Tongue (tissue), 2 donors: ENCODE measurements around the gene P3H2. TPM values are rescaled to one million over a fixed set of nuclear protein-coding genes. Genes with fewer than 3 reads are reported as not detected.
A peak's percentile ranks its signal among the peaks of the same experiment; 100 is the strongest.
"Not testable (repeated sequence)": the region's sequence is repeated elsewhere in the genome, so short reads cannot be mapped to it uniquely, and the experiment has no call there.

Experiments used
- DNase-seq: peaks from one replicate; pipeline ENCODE4 v3.0.0-alpha.2; 2015
- total RNA-seq: library from RNA; depleted of rRNA; stranded (reverse); fragments of >200 nt; gene quantifications from one replicate; pipeline ENCODE4 v1.2.3, GENCODE V29; 2014

Gene P3H2, protein sequence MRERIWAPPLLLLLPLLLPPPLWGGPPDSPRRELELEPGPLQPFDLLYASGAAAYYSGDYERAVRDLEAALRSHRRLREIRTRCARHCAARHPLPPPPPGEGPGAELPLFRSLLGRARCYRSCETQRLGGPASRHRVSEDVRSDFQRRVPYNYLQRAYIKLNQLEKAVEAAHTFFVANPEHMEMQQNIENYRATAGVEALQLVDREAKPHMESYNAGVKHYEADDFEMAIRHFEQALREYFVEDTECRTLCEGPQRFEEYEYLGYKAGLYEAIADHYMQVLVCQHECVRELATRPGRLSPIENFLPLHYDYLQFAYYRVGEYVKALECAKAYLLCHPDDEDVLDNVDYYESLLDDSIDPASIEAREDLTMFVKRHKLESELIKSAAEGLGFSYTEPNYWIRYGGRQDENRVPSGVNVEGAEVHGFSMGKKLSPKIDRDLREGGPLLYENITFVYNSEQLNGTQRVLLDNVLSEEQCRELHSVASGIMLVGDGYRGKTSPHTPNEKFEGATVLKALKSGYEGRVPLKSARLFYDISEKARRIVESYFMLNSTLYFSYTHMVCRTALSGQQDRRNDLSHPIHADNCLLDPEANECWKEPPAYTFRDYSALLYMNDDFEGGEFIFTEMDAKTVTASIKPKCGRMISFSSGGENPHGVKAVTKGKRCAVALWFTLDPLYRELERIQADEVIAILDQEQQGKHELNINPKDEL
- total RNA-seq: 33.1 TPM

DNA sequence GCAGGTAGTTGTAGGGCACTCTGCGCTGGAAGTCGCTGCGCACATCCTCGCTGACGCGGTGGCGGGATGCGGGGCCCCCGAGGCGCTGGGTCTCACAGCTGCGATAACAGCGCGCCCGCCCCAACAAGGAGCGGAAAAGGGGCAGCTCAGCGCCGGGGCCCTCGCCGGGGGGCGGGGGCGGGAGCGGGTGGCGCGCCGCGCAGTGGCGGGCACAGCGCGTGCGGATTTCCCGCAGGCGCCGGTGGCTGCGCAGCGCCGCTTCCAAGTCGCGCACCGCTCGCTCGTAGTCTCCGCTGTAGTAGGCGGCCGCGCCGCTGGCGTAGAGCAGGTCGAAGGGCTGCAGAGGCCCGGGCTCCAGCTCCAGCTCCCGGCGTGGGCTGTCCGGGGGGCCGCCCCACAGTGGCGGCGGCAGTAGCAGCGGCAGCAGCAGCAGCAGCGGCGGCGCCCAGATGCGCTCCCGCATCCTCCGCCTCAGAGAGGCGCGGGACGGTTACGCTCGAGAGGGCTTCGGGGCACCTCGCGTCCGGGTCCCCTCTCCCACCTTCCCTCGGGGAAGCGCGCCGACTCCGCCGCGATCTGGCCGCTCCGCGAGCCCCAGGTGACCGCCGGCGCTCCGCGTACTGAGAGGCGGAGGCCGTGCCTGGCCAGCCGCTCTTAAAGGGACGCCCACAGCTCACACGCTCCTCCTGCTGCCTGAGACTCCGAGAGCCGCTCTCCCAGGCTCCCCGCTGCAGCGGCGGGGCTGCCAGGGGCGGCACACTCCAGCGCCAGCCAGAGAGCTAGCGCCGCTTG, at the start of gene P3H2:
P3H2 (minus strand) TSS at position 629 of the 792 bp plus-strand sequence; CDS start at position 463, 166 bp downstream.
- DNase-seq: peak; percentile 95

DNA sequence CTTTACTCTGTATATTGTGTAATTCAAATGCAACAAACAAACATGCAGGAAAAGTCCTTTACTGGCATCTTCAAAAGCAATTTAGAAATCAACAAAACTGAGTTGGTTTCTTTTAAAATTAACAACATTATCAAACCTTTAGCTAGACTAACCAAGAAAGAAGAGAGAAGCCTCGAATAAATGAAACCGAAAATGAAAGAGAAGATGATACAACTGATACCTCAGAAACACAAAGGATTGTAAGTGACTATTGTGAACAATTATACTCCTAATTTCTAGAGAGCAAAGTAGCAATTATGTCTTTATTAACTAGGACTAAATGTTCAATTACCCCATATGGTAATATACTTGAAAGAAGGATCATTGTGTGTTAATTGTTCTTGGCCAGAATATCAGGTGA, 49.2 kb upstream of the P3H2 start:
- DNase-seq: no peak

DNA sequence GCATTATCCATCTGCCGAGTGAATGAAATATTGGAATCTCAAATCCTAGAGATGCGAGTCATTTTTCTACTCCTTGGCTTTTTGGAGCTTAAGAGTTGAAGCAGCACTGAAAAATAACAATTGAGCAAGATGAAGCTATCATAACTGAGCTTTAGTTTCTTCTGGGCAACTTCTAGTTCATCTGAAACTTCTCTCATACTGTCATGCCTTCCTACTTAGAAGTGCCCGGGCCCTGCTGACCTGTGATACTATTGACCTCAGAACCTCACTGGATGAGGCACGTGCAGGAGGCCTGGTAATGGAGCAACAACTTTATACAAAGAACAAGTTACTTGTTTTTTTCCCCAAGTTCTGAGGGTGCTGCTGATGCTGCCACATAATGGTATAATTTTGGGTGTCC, 48.5 kb upstream of the P3H2 start:
- DNase-seq: no peak

DNA sequence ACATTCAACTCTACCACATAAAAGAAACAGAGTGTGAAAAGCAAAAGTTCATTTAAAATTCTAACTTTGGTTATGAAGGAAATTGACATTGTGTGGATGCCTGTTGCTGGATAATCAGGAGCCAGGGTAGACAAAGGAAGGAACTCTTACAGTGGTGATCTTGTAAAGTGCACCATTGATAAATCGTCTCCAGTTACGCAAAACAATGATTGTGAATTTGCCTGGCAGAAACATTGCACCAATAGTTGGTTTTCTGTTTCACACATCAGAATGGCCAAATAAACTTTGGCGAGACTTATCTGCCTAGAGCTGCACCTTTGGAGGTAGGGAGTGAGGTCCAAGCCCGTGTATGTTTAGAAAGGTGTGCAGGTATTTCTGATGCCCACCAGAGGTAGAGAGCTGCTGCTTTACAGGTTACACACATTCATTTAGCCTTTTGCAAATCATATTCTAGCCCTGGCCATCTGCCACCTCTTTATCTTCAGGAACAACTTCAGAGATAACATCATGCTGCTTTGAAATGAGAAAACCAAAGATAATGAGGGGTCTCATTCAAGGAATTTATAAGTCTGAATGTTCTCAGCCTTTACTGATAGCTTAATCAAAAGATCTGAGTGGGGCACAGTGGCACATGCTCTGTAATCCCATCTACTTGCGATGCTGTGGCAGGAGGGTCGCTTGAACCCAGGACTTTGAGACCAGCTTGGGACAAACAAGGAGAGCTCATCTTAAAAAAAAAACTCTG, 47.4 kb upstream of the P3H2 start:
- DNase-seq: no peak

DNA sequence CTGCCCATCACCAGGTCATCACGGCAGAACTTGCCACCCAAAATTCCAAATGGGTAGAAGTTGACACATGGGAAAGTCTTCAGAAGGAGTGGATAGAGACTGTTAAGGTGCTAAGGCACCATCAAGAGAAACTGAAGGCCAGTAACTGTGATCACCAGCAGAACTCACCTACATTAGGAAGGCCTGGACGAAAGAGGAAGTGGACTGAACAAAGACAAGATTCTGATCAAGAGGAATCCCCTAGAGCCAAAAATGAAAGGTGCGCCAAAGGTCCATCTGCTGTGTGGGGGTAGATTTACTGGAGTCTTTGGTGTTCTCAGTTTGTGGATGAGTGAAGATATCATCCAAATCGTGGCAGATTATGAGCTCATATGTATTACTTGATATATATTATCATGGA, 46.3 kb upstream of the P3H2 start:
- no peak for DNase-seq

DNA sequence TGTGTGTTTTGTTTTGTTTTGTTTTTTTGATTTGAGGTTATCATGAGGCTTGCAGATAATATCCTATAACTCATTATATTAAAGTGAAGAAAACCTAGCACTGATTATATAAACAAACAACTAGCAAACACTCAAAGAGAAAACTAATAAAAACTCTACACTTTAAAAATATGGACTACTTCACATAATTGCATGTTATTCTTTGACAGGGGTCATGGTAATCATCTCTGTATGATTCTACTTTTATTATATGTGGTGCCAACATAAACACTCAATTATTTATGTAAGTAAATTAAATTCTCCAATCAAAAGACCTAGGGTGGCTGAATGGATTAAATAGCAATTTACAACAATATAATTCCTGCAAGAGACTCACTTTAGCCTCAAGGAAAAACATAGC, 44.6 kb upstream of the P3H2 start:
- no peak for DNase-seq

DNA sequence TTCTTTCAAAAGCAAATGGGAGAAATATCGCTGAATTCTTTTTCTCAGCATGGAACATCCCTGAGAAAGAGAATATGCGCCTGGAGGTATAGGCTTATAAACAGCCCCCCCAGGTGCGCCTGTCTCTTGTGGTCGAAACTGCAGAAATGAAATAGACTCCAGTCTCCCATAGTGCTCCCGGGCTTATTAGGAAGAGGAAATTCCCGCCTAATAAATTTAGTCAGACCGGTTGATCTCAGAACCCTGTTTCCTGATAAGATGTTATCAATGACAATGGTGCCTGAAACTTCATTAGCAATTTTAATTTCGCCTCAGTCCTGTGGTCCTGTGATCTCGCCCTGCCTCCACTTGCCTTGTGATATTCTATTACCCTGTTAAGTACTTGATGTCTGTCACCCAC, 41.3 kb upstream of the P3H2 start:
- DNase-seq: not testable (repeated sequence)

DNA sequence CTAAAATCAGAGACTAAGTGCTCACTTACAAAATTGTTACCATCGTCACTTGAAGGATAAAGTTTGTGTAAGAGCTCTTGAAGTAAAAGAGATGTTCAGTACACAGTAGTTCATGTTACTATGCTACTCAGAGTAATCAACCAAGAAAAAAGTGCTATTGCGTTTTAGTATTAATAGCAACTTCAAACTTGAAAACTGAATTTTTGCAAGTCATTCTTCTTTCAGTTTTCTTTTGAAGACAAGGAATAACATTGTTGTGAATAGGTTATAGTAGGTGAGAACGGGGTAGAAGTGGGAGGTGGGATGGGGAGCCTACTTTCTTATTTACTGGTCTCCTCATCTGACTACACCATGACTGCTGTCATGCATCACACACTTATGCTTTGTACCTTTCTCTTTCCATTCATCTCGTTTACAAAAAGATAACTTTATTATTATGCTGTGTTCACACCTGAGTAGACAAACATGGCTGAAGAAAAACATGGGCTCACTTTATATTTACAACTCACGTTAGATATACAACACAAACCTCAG, 39.3 kb upstream of the P3H2 start:
- no peak for DNase-seq

DNA sequence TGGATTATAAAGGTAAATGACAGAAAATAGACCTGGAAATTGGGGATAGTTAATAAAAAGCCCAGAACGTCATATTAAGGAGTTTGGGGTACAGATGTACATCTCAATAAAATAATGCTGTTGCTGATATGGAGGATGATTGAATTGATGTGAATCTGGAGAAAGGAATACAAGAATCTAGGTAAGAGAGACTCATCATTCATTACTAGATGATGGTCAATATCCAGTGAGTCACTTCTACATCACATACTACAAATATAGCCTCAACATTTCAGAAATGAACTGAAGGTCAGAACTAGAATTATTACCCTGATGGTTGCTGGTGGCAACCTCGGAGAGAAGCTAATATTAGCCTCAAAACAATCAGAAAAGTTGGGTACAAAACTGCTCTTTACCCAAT, 37.6 kb upstream of the P3H2 start:
- DNase-seq: no peak

DNA sequence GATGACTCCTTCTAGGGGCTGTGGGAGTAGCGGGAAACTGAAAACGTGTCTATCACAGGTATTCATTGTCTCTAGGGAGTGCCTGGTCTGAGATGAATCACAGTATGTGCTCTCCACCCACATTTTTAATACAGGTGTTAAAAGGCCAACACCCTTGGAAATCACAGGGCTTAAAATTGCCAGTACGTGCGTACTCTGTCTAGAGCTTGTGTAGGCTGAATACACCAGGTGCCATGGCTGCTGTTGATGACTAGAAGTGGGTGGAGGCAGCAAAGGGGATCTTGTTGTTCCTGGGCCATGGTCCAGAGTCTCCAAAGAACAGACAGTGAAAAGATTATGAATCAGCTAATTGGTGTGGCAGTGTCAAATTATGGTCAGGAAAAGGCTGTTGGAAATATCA, 35.1 kb upstream of the P3H2 start:
- peak; percentile 39 for DNase-seq

DNA sequence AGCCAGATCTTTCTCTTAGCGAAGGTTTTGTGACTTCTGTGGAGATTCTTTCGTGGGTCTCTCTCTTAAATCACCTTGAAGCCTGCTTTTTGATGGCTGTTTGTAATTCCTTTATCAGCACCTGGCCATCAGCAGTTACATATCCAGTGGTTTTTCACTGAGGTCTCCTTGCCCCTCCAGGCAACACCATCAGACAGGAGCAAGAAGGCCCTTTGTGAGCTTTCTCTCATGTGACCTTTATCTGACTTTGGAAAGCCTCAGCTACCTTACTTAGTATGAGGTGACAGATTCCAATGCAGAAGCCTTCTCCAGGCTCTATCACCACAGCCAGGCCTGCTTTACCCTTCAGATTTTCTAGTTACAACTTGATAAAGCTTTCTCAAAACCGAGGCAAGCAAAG, 30.0 kb upstream of the P3H2 start:
- DNase-seq: no peak

DNA sequence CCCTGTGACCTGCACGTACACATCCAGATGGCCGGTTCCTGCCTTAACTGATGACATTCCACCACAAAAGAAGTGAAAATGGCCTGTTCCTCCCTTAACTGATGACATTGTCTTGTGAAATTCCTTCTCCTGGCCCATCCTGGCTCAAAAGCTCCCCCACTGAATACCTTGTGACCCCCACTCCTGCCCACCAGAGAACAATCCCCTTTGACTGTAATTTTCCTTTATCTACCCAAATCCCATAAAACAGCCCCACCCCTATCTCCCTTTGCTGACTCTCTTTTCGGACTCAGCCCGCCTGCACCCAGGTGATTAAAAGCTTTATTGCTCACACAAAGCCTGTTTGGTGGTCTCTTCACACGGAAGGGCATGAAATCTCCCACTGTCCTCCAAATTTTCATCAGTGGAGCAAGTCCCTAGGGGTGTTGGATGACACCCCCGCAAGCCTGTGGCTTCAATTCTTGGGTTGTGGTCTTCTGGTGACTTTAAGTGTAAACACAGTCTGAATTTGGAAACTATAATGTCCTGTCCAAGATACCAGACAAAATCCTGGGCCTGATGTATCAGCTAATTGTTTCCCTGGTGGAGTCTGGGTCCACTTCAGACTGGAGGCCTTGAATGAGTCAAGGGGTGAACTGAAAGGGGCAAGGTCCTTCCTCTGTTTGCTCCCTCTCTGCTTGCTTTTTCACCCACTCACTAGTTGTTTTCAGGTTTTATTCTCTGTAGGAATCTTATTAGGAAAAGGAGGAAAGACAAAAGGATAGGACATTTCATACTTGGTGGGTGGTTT, 29.3 kb upstream of the P3H2 start:
- not testable (repeated sequence) for DNase-seq

DNA sequence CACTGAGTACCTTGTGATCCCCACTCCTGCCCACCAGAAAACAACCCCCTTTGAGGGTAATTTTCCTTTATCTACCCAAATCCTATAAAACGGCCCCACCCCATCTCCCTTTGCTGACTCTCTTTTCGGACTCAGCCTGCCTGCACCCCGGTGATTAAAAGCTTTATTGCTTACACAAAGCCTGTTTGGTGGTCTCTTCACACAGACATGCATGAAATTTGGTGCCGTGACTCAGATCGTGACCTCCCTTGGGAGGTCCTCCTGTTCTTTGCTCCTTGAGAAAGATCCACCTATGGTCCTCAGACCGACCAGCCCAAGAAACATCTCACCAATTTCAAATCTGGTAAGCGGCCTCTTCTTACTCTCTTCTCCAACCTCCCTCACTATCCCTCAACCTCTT, 24.1 kb upstream of the P3H2 start:
- not testable (repeated sequence) for DNase-seq

DNA sequence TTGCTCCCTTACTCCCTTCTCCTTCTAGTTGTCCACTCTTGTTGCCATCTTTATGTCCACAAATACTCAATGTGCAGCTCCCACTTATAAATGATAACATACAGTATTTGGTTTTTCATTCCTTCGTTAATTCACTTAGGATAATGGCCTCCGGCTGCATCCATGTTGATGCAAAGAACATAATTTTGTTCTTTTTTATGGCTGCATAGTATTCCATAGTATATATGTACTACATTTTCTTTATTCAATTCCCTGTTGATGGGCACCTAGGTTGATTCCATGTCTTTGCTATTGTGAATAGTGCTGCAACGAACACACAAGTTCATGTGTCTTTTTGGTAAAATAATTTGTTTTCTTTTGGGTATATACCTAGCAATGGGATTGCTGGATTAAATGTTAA, 21.3 kb upstream of the P3H2 start:
- DNase-seq: no peak

DNA sequence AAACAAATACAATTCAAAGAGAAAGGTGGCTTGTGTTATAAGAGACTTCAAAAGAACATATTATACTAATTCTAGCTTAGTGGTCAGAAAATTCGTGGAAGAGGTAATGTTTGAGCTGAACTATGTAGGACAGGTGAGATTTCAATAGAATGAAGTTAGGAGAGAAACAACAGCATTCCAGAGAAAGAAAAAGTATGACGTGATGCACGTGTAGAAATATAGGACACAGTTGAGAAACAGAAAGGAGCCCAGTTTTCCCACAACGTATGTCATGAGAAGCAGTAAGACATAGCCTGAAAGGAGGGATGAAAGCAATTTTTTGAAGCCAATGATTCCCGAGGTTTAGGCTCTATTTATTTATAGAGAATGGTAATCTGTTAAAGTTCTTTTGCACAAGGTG, 18.7 kb upstream of the P3H2 start:
- no peak for DNase-seq

DNA sequence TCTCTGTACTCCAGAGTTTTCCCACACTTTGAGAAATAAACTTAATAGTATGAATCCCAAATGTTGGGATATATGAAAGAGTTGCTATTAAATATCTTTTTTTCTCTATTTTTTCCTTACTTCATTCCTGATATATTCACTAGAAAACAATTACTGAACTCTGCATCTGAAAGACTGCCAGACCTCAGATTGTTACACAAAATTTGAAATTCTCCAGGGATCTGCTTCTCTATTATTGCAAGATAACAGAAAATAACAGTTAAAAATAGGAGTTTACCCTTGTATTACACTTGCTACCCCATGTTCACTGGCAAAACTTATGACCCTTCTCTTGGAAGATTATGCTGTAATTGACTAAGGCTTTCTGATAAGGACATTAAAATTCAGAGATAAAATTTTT, 11.7 kb upstream of the P3H2 start:
- no peak for DNase-seq

DNA sequence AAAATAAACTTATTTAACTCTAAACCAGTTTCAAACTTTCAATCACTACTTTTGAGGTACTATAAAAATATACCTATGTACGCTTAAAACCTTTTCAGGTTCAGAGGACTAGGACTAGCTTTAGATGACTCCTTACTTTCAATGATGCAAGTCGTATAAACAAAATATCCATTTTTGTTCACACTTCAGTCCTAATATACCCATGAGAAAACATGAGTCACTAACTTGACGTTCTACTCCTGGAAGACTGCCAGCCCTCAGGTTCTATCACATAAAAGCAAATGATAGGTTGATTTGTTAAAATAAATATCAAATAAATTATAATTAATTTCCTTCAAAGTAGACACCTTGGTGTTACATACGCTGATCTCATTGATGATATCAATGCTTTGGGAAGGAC, 10.6 kb upstream of the P3H2 start:
- DNase-seq: no peak

DNA sequence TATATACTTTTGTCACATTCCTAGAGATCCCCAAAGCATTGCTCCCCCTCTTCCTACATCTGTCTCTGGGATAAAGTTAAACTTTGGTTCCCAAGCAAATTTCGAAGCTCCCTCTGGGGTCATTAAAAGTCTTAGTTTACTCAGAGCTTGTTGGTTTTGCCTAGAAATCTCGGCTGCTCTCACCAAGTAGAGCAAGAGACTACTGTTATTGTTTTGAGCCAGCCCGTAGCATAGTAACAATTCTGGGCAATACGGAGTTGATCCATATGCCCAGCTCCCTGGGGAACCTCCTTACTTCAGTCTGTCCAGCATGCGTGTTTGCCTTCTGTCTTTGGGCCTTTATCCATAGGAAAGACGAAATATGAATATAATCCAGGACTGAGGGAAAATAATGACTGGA, 10.0 kb upstream of the P3H2 start:
- peak; percentile 59 for DNase-seq

DNA sequence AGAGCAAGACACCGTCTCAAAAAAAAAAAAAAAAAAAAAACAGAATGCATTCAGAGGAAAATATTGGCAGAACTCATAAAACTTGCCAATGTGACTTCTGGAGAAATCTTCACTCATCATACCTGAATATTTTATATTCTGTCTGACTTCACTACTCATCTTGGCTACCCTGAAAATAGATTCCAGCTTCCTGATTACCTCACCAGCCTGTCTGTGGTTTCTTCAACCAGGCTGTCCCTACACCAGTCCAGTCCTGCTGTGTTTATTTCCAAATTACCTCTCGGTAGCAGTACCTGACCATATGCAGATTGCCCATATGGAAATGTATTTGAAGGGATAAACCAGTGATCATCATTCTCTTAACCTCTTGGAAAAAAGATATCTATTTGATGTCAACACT, 9.3 kb upstream of the P3H2 start:
- DNase-seq: no peak

DNA sequence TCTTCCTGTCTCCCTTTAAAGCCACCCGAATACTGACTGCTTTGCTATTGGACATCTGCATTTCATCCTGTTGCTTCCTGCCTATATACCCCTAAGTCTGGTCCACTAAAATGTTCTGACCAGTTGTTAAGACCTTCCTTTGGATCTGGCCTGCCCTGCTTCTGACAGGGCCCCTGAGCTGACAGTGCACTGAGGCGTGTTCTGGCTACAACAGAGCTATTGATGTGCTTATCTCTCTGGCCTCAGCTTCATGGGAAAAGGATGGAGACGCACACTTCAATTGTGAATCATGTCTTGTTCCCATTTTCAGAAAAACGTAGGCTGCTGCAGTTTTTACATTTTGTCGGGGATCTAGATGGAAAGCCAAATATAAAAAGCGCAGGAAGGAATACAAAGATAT, 7.1 kb upstream of the P3H2 start:
- DNase-seq: no peak

DNA sequence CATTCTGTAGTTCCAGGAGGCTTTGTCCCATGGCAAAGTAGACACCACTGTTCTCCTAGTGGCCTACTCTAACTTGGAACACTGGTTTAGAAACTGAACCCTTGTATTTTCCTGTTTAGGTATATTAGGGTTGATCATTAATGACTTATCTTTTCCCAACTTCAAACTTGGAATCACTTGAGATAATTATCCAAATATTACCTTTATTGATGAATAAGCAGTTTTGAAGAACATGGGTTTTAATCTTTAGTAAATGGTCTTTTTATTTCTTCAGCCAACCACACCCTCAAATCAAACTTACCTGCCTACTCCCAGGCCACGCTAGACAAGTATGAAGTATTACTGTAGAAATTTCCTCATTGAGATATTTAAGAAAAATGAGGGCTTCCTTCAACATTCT, 6.5 kb upstream of the P3H2 start:
- DNase-seq: no peak
